OCI-LY1 (cell line): ENCODE results near the gene RAPGEF1.

ENCODE experiments used
- H2AFZ ChIP-seq: fragments of 200-600 bp; sonication (generic), shearing (Covaris generic); 2 replicates; pipeline ENCODE4 v1.6.0; 2014; ENCODE audit warnings: antibody characterized with exemption, mild to moderate bottlenecking, low read length
- H3F3A ChIP-seq: fragments of 200-600 bp; sonication (generic), shearing (Covaris generic); 2 replicates; pipeline ENCODE4 v1.6.0; 2014; ENCODE audit warnings: mild to moderate bottlenecking, antibody characterized with exemption, low read length, moderate library complexity; ENCODE audit not compliant: insufficient read depth
- H3K27ac ChIP-seq: fragments of 200-600 bp; sonication (generic); 2 replicates; pipeline ENCODE4 v1.5.1; 2014; ENCODE audit warnings: low read length, mixed run types, mild to moderate bottlenecking, low read depth; ENCODE audit not compliant: poor library complexity, severe bottlenecking
- H3K27me3 ChIP-seq: fragments of 200-600 bp; sonication (generic); 2 replicates; pipeline ENCODE4 v1.6.0; 2014; ENCODE audit warnings: antibody characterized with exemption, mild to moderate bottlenecking, low read length, moderate library complexity; ENCODE audit not compliant: insufficient read depth
- H3K36me3 ChIP-seq: fragments of 200-600 bp; sonication (generic); 2 replicates; pipeline ENCODE4 v1.6.1; 2014; ENCODE audit warnings: mild to moderate bottlenecking, antibody characterized with exemption, low read length, moderate library complexity, mixed read lengths; ENCODE audit not compliant: insufficient read depth
- H3K4me1 ChIP-seq: fragments of 200-600 bp; sonication (generic); 2 replicates; pipeline ENCODE4 v1.5.1; 2014; ENCODE audit warnings: mild to moderate bottlenecking, low read length, moderate library complexity; ENCODE audit not compliant: insufficient read depth, severe bottlenecking
- H3K4me2 ChIP-seq: fragments of 200-600 bp; sonication (generic), shearing (Covaris generic); 2 replicates; pipeline ENCODE4 v1.6.1; 2014; ENCODE audit warnings: low read length
- H3K4me3 ChIP-seq: fragments of 200-600 bp; sonication (generic); 2 replicates; pipeline ENCODE4 v1.5.1; 2014; ENCODE audit warnings: low read length, low read depth, mild to moderate bottlenecking, mixed read lengths; ENCODE audit not compliant: poor library complexity, severe bottlenecking
- H3K79me2 ChIP-seq: fragments of 200-600 bp; shearing (Covaris generic); 2 replicates; pipeline ENCODE4 v1.6.1; 2016; ENCODE audit warnings: mixed run types, low read length, mixed read lengths; ENCODE audit not compliant: insufficient read depth
- H3K9ac ChIP-seq: fragments of 200-600 bp; sonication (generic), shearing (Covaris generic); 2 replicates; pipeline ENCODE4 v1.6.1; 2014; ENCODE audit warnings: mild to moderate bottlenecking, low read length, mixed read lengths
- H3K9me2 ChIP-seq: fragments of 200-600 bp; sonication (generic), shearing (Covaris generic); 2 replicates; pipeline ENCODE4 v1.6.1; 2014; ENCODE audit warnings: low read depth, mild to moderate bottlenecking, low read length, mixed read lengths
- H3K9me3 ChIP-seq: fragments of 200-600 bp; shearing (Covaris generic); 2 replicates; pipeline ENCODE4 v1.6.1; 2014; ENCODE audit warnings: low read length, mixed read lengths
- H4K20me1 ChIP-seq: fragments of 200-600 bp; sonication (generic), shearing (Covaris generic); 2 replicates; pipeline ENCODE4 v1.6.0; 2016; ENCODE audit warnings: mild to moderate bottlenecking, low read length; ENCODE audit not compliant: insufficient read depth
- CTCF ChIP-seq: fragments of 200-600 bp; sonication (generic), shearing (Covaris generic); IDR thresholded peaks from 2 replicates; pipeline ENCODE4 v1.5.1; 2017; ENCODE audit warnings: mild to moderate bottlenecking, antibody characterized with exemption, low read length, moderate library complexity, mixed read lengths
- EZH2 ChIP-seq: fragments of 200-600 bp; sonication (generic), shearing (Covaris generic); IDR thresholded peaks from 2 replicates; pipeline ENCODE4 v1.8.0; 2017; ENCODE audit warnings: borderline replicate concordance, mixed run types, mild to moderate bottlenecking, antibody characterized with exemption, low read length, moderate library complexity, mixed read lengths

The RAPGEF1 gene

GRCh38 chr9:131697908-131698617, 41.8 kb downstream of the RAPGEF1 start:
- peak overlapping the region; percentile 51 for H3K4me2 ChIP-seq

GRCh38 chr9:131697097-131697496, 42.8 kb downstream of the RAPGEF1 start:
- Histone ChIP-seq H3K4me1 (peaks cover 99% of the 10 kb centered on the region), H3K27ac (peak overlapping the region; percentile 73), H3F3A (no peaks in the 10 kb centered on the region)

More at GRCh38 chr9:131697908-131698617, 41.8 kb downstream of the RAPGEF1 start:
- Histone ChIP-seq H3K79me2 (peaks cover 63% of the 10 kb centered on the region), H3K4me1 (peaks cover 99% of the 10 kb centered on the region), H3K9me2 (no peaks in the 10 kb centered on the region), H3F3A (no peaks in the 10 kb centered on the region), H3K27ac (peak overlapping the region; percentile 73), H3K4me3 (peak overlapping the region; percentile 22), H2AFZ (no peak overlapping the region), H4K20me1 (no peaks in the 10 kb centered on the region), H3K9ac (peak overlapping the region; percentile 9; the same call in 1 of the 2 replicates), H3K27me3 (no peaks in the 10 kb centered on the region), H3K36me3 (no peaks in the 10 kb centered on the region; the same call in 1 of the 2 replicates), H3K9me3 (no peaks in the 10 kb centered on the region)
- TF ChIP-seq EZH2, result no peak
- TF ChIP-seq CTCF, result no peak

GRCh38 chr9:131695836-131696460, 43.9 kb downstream of the RAPGEF1 start:
- no peak for TF ChIP-seq EZH2
- no peak for TF ChIP-seq CTCF
- peak overlapping the region; percentile 51; the same call in 1 of the 2 replicates for H3K4me2 ChIP-seq
- H3K4me3 ChIP-seq, result no peak overlapping the region
- H3K4me1 ChIP-seq, result peaks cover 99% of the 10 kb centered on the region
- H3K36me3 ChIP-seq, result no peaks in the 10 kb centered on the region; the same call in 1 of the 2 replicates
- H4K20me1 ChIP-seq, result no peaks in the 10 kb centered on the region
- no peak overlapping the region for H2AFZ ChIP-seq
- no peaks in the 10 kb centered on the region for H3K27me3 ChIP-seq
- peak overlapping the region; percentile 24; the same call in 1 of the 2 replicates for H3K9ac ChIP-seq
- no peaks in the 10 kb centered on the region for H3K9me3 ChIP-seq
- peaks cover 64% of the 10 kb centered on the region for H3K79me2 ChIP-seq
- peak overlapping the region; percentile 73 for H3K27ac ChIP-seq
- no peaks in the 10 kb centered on the region for H3F3A ChIP-seq
- H3K9me2 ChIP-seq, result no peaks in the 10 kb centered on the region

More at GRCh38 chr9:131697097-131697496, 42.8 kb downstream of the RAPGEF1 start:
- Histone ChIP-seq H4K20me1 (no peaks in the 10 kb centered on the region), H3K27me3 (no peaks in the 10 kb centered on the region), H3K4me3 (peak overlapping the region; percentile 22), H2AFZ (no peak overlapping the region), H3K9me3 (no peaks in the 10 kb centered on the region), H3K79me2 (peaks cover 64% of the 10 kb centered on the region), H3K9me2 (no peaks in the 10 kb centered on the region), H3K4me2 (peak overlapping the region; percentile 51; the same call in 1 of the 2 replicates), H3K9ac (peak overlapping the region; percentile 9; the same call in 1 of the 2 replicates), H3K36me3 (no peaks in the 10 kb centered on the region; the same call in 1 of the 2 replicates)
- TF ChIP-seq EZH2, result no peak
- TF ChIP-seq CTCF, result peak; percentile 22; the same call in 1 of the 2 replicates
